ENCODE measurements around the gene CROCC2. TPM values are rescaled to one million over a fixed set of nuclear protein-coding genes. Genes with fewer than 3 reads are reported as not detected.

CROCC2 gene
- total RNA-seq, 1 donor from 2014 or later: not detected

- DNase-seq: no peak
These were observed 16.3 kb downstream of the CROCC2 start for GRCh38 chr2:240922245-240922981.

- no peak for DNase-seq
These were observed 16.9 kb downstream of the CROCC2 start for GRCh38 chr2:240922982-240923537.

- DNase-seq: no peak
These were observed 19.0 kb downstream of the CROCC2 start for GRCh38 chr2:240925191-240925567.

- no peak for DNase-seq
These were observed 19.7 kb downstream of the CROCC2 start for GRCh38 chr2:240925568-240926515.

GRCh38 chr2:240926516-240927389 is 20.6 kb downstream of the CROCC2 start:
- no peak for DNase-seq

GRCh38 chr2:240927390-240927781 is 21.2 kb downstream of the CROCC2 start:
- DNase-seq: no peak

- DNase-seq: no peak
These were observed 22.6 kb downstream of the CROCC2 start for GRCh38 chr2:240928476-240929363.

GRCh38 chr2:240929364-240930095 is 23.4 kb downstream of the CROCC2 start:
- DNase-seq: no peak

GRCh38 chr2:240930096-240930630 is 24.0 kb downstream of the CROCC2 start:
- DNase-seq: no peak

- no peak for DNase-seq
These were observed 24.6 kb downstream of the CROCC2 start for GRCh38 chr2:240930631-240931318.

GRCh38 chr2:240931319-240931949 is 25.3 kb downstream of the CROCC2 start:
- DNase-seq: no peak

- DNase-seq: no peak
These were observed 26.0 kb downstream of the CROCC2 start for GRCh38 chr2:240932001-240932723.

GRCh38 chr2:240932724-240933047 is 26.6 kb downstream of the CROCC2 start:
- no peak for DNase-seq

- DNase-seq: no peak
These were observed 27.2 kb downstream of the CROCC2 start for GRCh38 chr2:240933048-240933965.

- DNase-seq: no peak
These were observed 28.0 kb downstream of the CROCC2 start for GRCh38 chr2:240933966-240934700.

GRCh38 chr2:240934701-240935102 is 28.6 kb downstream of the CROCC2 start:
- DNase-seq: no peak
